Esophagus squamous epithelium (tissue), 5 donors: Measurements from ENCODE around the gene FCRL1. TPM values are rescaled to one million over a fixed set of nuclear protein-coding genes. Genes with fewer than 3 reads are reported as not detected.

Source experiments
- DNase-seq: peaks from one replicate; lab custom pipeline; 2025; lab: John Stamatoyannopoulos, UW
- H3K27ac ChIP-seq, 4 donors: fragments of 200-600 bp; sonication (generic); one replicate each; pipeline ENCODE4 v1.5.1; 2016 to 2019; ENCODE audit warnings: mild to moderate bottlenecking in 1 of 4
- H3K27me3 ChIP-seq, 4 donors: fragments of 200-600 bp; sonication (generic); 1 replicate in 3 of 4; 2 replicates in 1 of 4; pipeline versions ENCODE4 v1.5.1 to v1.6.0; 2017 to 2021; ENCODE audit warnings: antibody characterized with exemption in 1 of 4
- H3K36me3 ChIP-seq, 3 donors: fragments of 200-600 bp; sonication (generic); one replicate each; pipeline ENCODE4 v1.5.1; 2016 to 2019
- H3K4me1 ChIP-seq, 3 donors: fragments of 200-600 bp; sonication (generic); one replicate each; pipeline ENCODE4 v1.5.1; 2017 to 2019
- H3K4me3 ChIP-seq, 4 donors: fragments of 200-600 bp; sonication (generic); 1 replicate in 3 of 4; 2 replicates in 1 of 4; pipeline ENCODE4 v1.5.1; 2016 to 2019; ENCODE audit warnings: mild to moderate bottlenecking in 2 of 4, moderate library complexity in 1 of 4
- H3K9me3 ChIP-seq, 3 donors: fragments of 200-600 bp; sonication (generic); one replicate each; pipeline ENCODE4 v1.5.1; 2016 to 2019
- POLR2A ChIP-seq, 4 donors: fragments of 450-650 bp; IDR thresholded peaks; one replicate each; pipeline ENCODE4 v1.6.1; 2017; ENCODE audit warnings: antibody characterized with exemption in 4 of 4, mild to moderate bottlenecking in 4 of 4, moderate library complexity in 3 of 4
- WGBS, 2 donors: methylation state at CpG; one replicate each; pipeline ENCODE4 v1.1.5; 2018; 5-methylcytosine and 5-hydroxymethylcytosine counted together
- intact Hi-C: fragments of 100-400 bp; cut with DNase I; formaldehyde crosslinking; loops from one replicate; pipeline ENCODE4 v1.15.0; 2022
- small RNA-seq, 4 donors: library from RNA; depleted of rRNA; stranded (forward); fragments of <200 nt; gene quantifications; one replicate each; pipeline ENCODE3, GENCODE V24; 2016
- total RNA-seq, 4 donors: library from RNA; depleted of rRNA; stranded (reverse); fragments of >200 nt; gene quantifications; one replicate each; pipeline ENCODE4 v1.1.0, GENCODE V29; 2016
- TF ChIP-seq, protein P1 (sequence below), 6 experiments: fragments of 450-650 bp in 4 of 6; fragments of 200-600 bp in 2 of 6; sonication (generic) in 2 of 6; IDR thresholded peaks; one replicate each; pipeline ENCODE4 v1.5.1; 2016 to 2019; ENCODE audit warnings: antibody characterized with exemption in 6 of 6, mild to moderate bottlenecking in 4 of 6, moderate library complexity in 4 of 6
- donor health status: DM: yes; HTN: yes; CAD: no.

Gene FCRL1
- total RNA-seq, 4 donors from 2014 or later: not detected

DNA sequence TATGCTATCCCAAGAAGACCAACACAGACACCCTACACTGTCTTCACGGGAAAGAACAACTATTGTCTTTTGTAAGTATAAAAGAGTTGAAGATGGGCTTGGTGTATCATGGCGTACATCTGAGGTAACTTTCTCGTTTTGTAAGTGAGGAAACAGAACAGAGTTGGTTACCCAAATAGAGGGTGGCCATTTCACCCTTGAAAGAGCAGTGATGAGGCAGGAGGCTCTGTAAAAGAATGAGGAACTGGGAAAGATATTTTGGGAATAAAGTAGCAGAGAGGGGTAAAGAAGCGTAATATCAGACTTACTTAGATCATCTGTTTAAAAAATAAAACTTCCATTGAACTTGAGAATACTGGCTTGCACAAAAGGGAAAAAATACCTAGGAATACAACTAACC lies 61.9 kb downstream of the FCRL1 start:
- no peak for TF ChIP-seq POLR2A (IDR thresholded peaks at IDR 0.05)
- TF ChIP-seq, protein P1, sequence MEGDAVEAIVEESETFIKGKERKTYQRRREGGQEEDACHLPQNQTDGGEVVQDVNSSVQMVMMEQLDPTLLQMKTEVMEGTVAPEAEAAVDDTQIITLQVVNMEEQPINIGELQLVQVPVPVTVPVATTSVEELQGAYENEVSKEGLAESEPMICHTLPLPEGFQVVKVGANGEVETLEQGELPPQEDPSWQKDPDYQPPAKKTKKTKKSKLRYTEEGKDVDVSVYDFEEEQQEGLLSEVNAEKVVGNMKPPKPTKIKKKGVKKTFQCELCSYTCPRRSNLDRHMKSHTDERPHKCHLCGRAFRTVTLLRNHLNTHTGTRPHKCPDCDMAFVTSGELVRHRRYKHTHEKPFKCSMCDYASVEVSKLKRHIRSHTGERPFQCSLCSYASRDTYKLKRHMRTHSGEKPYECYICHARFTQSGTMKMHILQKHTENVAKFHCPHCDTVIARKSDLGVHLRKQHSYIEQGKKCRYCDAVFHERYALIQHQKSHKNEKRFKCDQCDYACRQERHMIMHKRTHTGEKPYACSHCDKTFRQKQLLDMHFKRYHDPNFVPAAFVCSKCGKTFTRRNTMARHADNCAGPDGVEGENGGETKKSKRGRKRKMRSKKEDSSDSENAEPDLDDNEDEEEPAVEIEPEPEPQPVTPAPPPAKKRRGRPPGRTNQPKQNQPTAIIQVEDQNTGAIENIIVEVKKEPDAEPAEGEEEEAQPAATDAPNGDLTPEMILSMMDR (IDR thresholded peaks at IDR 0.05): no peak
- H3K27me3 ChIP-seq: no peaks in the 10 kb centered on the region
- no peak for DNase-seq
- H3K4me3 ChIP-seq: no peak overlapping the region
- no peak overlapping the region for H3K27ac ChIP-seq
- H3K4me1 ChIP-seq: no peaks in the 10 kb centered on the region
- H3K36me3 ChIP-seq: no peaks in the 10 kb centered on the region
- 74 to 76% methylated on average over 4 of the region's 4 CpGs for WGBS, 2 donors
- intact Hi-C loops: no loop called here
- H3K9me3 ChIP-seq: no peaks in the 10 kb centered on the region

DNA sequence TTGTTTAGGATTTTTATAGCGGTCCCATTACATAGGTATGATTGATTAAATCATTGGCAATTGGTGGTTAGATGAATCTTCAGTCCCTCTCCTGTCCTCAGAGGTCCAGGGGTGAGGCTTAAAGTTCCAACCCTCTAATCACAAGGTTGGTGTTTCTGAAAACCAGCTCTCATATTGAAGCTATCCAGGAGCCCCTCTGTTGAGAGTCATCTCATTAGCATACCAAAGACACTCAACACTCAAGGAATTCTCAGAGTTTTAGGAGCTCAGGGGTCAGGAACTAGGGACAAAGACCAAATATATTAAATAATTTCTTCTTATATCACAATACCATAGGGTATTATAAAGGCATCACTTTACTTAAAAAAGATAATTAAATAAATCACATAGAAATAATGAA lies 66.3 kb downstream of the FCRL1 start:
- Histone ChIP-seq H3K27me3 (no peaks in the 10 kb centered on the region), H3K4me1 (no peaks in the 10 kb centered on the region), H3K4me3 (no peak overlapping the region), H3K36me3 (no peaks in the 10 kb centered on the region), H3K9me3 (no peaks in the 10 kb centered on the region), H3K27ac (no peak overlapping the region)
- no peak for DNase-seq
- intact Hi-C loops: no loop called here
- WGBS, 2 donors: 50 to 90% methylated on average over 1 of the region's 1 CpG
- no peak for TF ChIP-seq POLR2A (IDR thresholded peaks at IDR 0.05)
- TF ChIP-seq, protein P1 (IDR thresholded peaks at IDR 0.05): no peak

DNA sequence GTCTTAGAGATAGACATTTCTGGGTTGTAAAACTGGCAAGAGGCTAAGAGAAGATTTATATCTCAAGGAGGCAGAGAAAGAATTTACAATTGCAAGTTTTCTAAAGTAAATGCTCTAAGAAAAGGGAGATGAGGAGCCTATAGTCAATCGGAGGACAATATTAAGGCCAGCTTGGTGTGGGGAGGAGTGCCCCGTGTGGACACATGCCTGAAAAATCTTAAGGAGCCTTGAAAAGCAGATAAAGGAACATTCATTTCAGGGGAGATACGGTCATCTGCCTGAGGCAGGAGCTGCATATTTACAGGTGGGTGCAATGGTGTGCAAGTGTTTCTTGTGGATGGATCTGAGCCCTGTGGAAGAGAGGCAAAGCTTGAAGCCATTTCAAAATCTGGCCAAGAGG lies 68.6 kb downstream of the FCRL1 start:
- no peaks in the 10 kb centered on the region for H3K36me3 ChIP-seq
- H3K4me1 ChIP-seq: no peaks in the 10 kb centered on the region
- H3K27ac ChIP-seq: no peak overlapping the region
- H3K9me3 ChIP-seq: no peaks in the 10 kb centered on the region
- no peak overlapping the region for H3K4me3 ChIP-seq
- no peak for DNase-seq
- intact Hi-C loops: no loop called here
- no peak for TF ChIP-seq POLR2A (IDR thresholded peaks at IDR 0.05)
- TF ChIP-seq, protein P1 (IDR thresholded peaks at IDR 0.05): no peak
- 47 to 50% methylated on average over 3 of the region's 3 CpGs for WGBS, 2 donors
- no peaks in the 10 kb centered on the region for H3K27me3 ChIP-seq

GRCh38 chr1:157748262-157748817 lies 71.6 kb downstream of the FCRL1 start:
- Histone ChIP-seq H3K9me3 (no peaks in the 10 kb centered on the region), H3K4me1 (no peaks in the 10 kb centered on the region), H3K4me3 (no peak overlapping the region), H3K27ac (no peak overlapping the region), H3K27me3 (no peaks in the 10 kb centered on the region), H3K36me3 (no peaks in the 10 kb centered on the region)
- TF ChIP-seq, protein P1 (IDR thresholded peaks at IDR 0.05): no peak
- TF ChIP-seq POLR2A (IDR thresholded peaks at IDR 0.05): no peak
- intact Hi-C loops: no loop called here
- WGBS, 2 donors: 85 to 94% methylated on average over 3 of the region's 3 CpGs
- DNase-seq: no peak

Small RNA genes lying within 50 kb of the gene (small RNA-seq; reads per million reads assigned to genes)
- 0 to 0.15 (median 0) reads per million in 4 donors for gene MRPS21P2

Other genes with a start within 250 kb of the FCRL1 start
- not detected for gene FCRL4, start 222.0 kb downstream of the FCRL1 start, total RNA-seq
- under 1 TPM in 2 of 4 donors, not detected in 2; 0.19 to 0.29 TPM for gene FCRL3, start 119.4 kb downstream of the FCRL1 start, total RNA-seq
- gene FCRL2, start 43.0 kb downstream of the FCRL1 start, total RNA-seq: under 1 TPM in 2 of 4 donors, not detected in 2; 0.19 to 0.32 TPM
- gene CD5L, start 21.7 kb upstream of the FCRL1 start, total RNA-seq: under 1 TPM in 1 of 4 donors, not detected in 3; 0.19 TPM
- 10 to 100 TPM in 3 of 4 donors, 1 to 10 TPM in 1; 3.6 to 18.9 (median 15.2) TPM for gene KIRREL1, start 173.5 kb upstream of the FCRL1 start, total RNA-seq